ENCODE results near the gene CLTCL1.

- TF ChIP-seq CTCF (IDR thresholded peaks at IDR 0.05) (no peak), POLR2A (IDR thresholded peaks at IDR 0.05) (no peak)
These were observed 15.5 kb downstream of the CLTCL1 start for GRCh38 chr22:19275919-19276600.

Measured in prostate gland (tissue), 2 donors.